H1 (cell line): ENCODE measurements around the gene MMD. TPM values are rescaled to one million over a fixed set of nuclear protein-coding genes. Genes with fewer than 3 reads are reported as not detected.

ENCODE experiments used
- CTCF ChIA-PET: fragments of 300-600 bp; sonication (Branson Sonifier 250); formaldehyde crosslinking; loops from one replicate; lab custom pipeline; 2021; ENCODE audit not compliant: partially characterized antibody; lab: Charles Lee
- POLR2A ChIA-PET: fragments of 300-600 bp; sonication (Branson Sonifier 250); formaldehyde crosslinking; loops from one replicate; lab custom pipeline; 2021; ENCODE audit warnings: inconsistent platforms; ENCODE audit not compliant: partially characterized antibody; lab: Charles Lee
- DNase-seq, 2 experiments: peaks; one replicate each; pipeline versions ENCODE4 v3.0.0 to v3.0.0-alpha.2; 2010 to 2022; ENCODE audit warnings: low spot score in 2 of 2, low read depth in 1 of 2, mixed read lengths in 1 of 2
- FAIRE-seq: peaks from 2 replicates; lab custom pipeline; 2011; peaks lifted over from hg19 to GRCh38; lab: Jason Lieb, UNC
- H2AFZ ChIP-seq: 2 replicates; pipeline ENCODE4 v1.8.1; 2012; ENCODE audit warnings: low read length, inconsistent platforms
- H2AK5ac ChIP-seq: 2 replicates; pipeline ENCODE4 v1.6.1; 2013; ENCODE audit warnings: low read depth, low read length
- H2BK120ac ChIP-seq: replicated peaks from 2 replicates; pipeline ENCODE3; 2013; ENCODE audit warnings: low read depth, low read length, inconsistent platforms
- H2BK12ac ChIP-seq: 2 replicates; pipeline ENCODE4 v1.6.1; 2013; ENCODE audit warnings: low read depth, low read length
- H2BK15ac ChIP-seq: 2 replicates; pipeline ENCODE4 v1.6.1; 2013; ENCODE audit warnings: low read length
- H2BK20ac ChIP-seq: 2 replicates; pipeline ENCODE4 v1.6.1; 2013; ENCODE audit warnings: low read length
- H2BK5ac ChIP-seq: 2 replicates; pipeline ENCODE4 v1.6.1; 2013; ENCODE audit warnings: low read depth, low read length
- H3K14ac ChIP-seq: 2 replicates; pipeline ENCODE4 v1.6.1; 2013; ENCODE audit warnings: inconsistent platforms; ENCODE audit not compliant: insufficient read length
- H3K18ac ChIP-seq: 2 replicates; pipeline ENCODE4 v1.6.1; 2013; ENCODE audit warnings: low read length; ENCODE audit errors: extremely low read depth
- H3K23ac ChIP-seq: 2 replicates; pipeline ENCODE4 v1.6.1; 2013; ENCODE audit warnings: inconsistent platforms; ENCODE audit not compliant: insufficient read length
- H3K23me2 ChIP-seq: 2 replicates; pipeline ENCODE4 v1.6.1; 2013; ENCODE audit warnings: low read depth, low read length
- H3K27ac ChIP-seq: 2 replicates; pipeline ENCODE4 v1.6.1; 2011; ENCODE audit warnings: low read depth, low read length, inconsistent platforms
- H3K27me3 ChIP-seq, 4 experiments: replicated peaks in 1 of 4; 1 replicate in 1 of 4; 2 replicates in 3 of 4; pipeline versions ENCODE4 v1.6.1 to v1.8.1; 2011 to 2013; ENCODE audit warnings: low read length in 3 of 4, mild to moderate bottlenecking in 3 of 4, inconsistent platforms in 2 of 4, mixed read lengths in 2 of 4, moderate library complexity in 1 of 4; ENCODE audit not compliant: control insufficient read depth in 3 of 4, insufficient read depth in 3 of 4; ENCODE audit errors: extremely low read depth in 1 of 4
- H3K36me3 ChIP-seq, 4 experiments: 2 replicates each; pipeline versions ENCODE4 v1.6.1 to v1.8.1; 2011 to 2013; ENCODE audit warnings: mild to moderate bottlenecking in 4 of 4, low read length in 3 of 4, moderate library complexity in 2 of 4, control low read depth in 1 of 4, inconsistent platforms in 1 of 4; ENCODE audit not compliant: insufficient read depth in 4 of 4, control insufficient read depth in 2 of 4
- H3K4ac ChIP-seq: replicated peaks from 2 replicates; pipeline ENCODE3; 2013; ENCODE audit warnings: low read length, low read depth, mixed read lengths, inconsistent platforms; ENCODE audit not compliant: insufficient read length
- H3K4me1 ChIP-seq, 4 experiments: replicated peaks in 1 of 4; 1 replicate in 1 of 4; 2 replicates in 3 of 4; pipeline versions ENCODE4 v1.6.1 to v1.8.1; 2011 to 2013; ENCODE audit warnings: low read length in 3 of 4, inconsistent platforms in 2 of 4, mixed read lengths in 1 of 4; ENCODE audit not compliant: insufficient read depth in 4 of 4, control insufficient read depth in 3 of 4
- H3K4me2 ChIP-seq, 2 experiments: 2 replicates each; pipeline versions ENCODE4 v1.6.1 to v1.8.1; 2011 to 2013; ENCODE audit warnings: low read depth in 2 of 2, low read length in 2 of 2, control low read depth in 1 of 2, inconsistent platforms in 1 of 2, mild to moderate bottlenecking in 1 of 2; ENCODE audit not compliant: insufficient read depth in 1 of 2
- H3K4me3 ChIP-seq, 4 experiments: fragments of 200-600, 300-600 bp in 1 of 4; sonication (generic), shearing (Covaris generic), sonication (Bioruptor Twin) in 1 of 4; 2 replicates each; pipeline versions ENCODE4 v1.5.1 to v1.8.1; 2011 to 2016; ENCODE audit warnings: low read length in 4 of 4, low read depth in 3 of 4, control low read depth in 2 of 4, inconsistent platforms in 2 of 4, mild to moderate bottlenecking in 2 of 4, mixed read lengths in 1 of 4, moderate library complexity in 1 of 4; ENCODE audit not compliant: insufficient read depth in 2 of 4; ENCODE audit errors: extremely low read depth in 1 of 4
- H3K56ac ChIP-seq: replicated peaks from 2 replicates; pipeline ENCODE3; 2013; ENCODE audit warnings: low read depth, mild to moderate bottlenecking, mixed read lengths, low read length, inconsistent platforms; ENCODE audit not compliant: insufficient read length
- H3K79me1 ChIP-seq: 2 replicates; pipeline ENCODE4 v1.6.1; 2013; ENCODE audit warnings: low read depth, low read length, control low read depth
- H3K79me2 ChIP-seq, 2 experiments: 2 replicates each; pipeline versions ENCODE4 v1.6.1 to v1.8.1; 2012 to 2013; ENCODE audit warnings: low read length in 2 of 2, mild to moderate bottlenecking in 2 of 2, inconsistent platforms in 1 of 2; ENCODE audit not compliant: insufficient read depth in 2 of 2, control insufficient read depth in 1 of 2
- H3K9ac ChIP-seq, 4 experiments: replicated peaks in 1 of 4; 1 replicate in 1 of 4; 2 replicates in 3 of 4; pipeline versions ENCODE4 v1.6.1 to v1.8.1; 2011 to 2013; ENCODE audit warnings: low read depth in 3 of 4, low read length in 3 of 4, control low read depth in 2 of 4, mild to moderate bottlenecking in 2 of 4, moderate library complexity in 2 of 4, inconsistent platforms in 1 of 4; ENCODE audit errors: extremely low read depth in 1 of 4
- H3K9me3 ChIP-seq, 2 experiments: 2 replicates each; pipeline versions ENCODE4 v1.6.1 to v1.8.1; 2012 to 2013; ENCODE audit warnings: mild to moderate bottlenecking in 2 of 2, moderate library complexity in 2 of 2, control low read depth in 1 of 2, inconsistent platforms in 1 of 2, low read depth in 1 of 2, low read length in 1 of 2, mixed read lengths in 1 of 2; ENCODE audit not compliant: insufficient read depth in 2 of 2
- H4K20me1 ChIP-seq, 2 experiments: replicated peaks in 1 of 2; 2 replicates each; pipeline versions ENCODE3 to v1.8.1; 2011 to 2013; ENCODE audit warnings: inconsistent platforms in 2 of 2, low read length in 2 of 2, mild to moderate bottlenecking in 1 of 2; ENCODE audit not compliant: insufficient read depth in 2 of 2, control insufficient read depth in 1 of 2
- H4K5ac ChIP-seq: 2 replicates; pipeline ENCODE4 v1.6.1; 2013; ENCODE audit warnings: low read length, low read depth, mixed read lengths, inconsistent platforms; ENCODE audit not compliant: insufficient read length
- H4K8ac ChIP-seq: 2 replicates; pipeline ENCODE4 v1.8.0; 2013; ENCODE audit warnings: mild to moderate bottlenecking, moderate library complexity, low read length, inconsistent platforms; ENCODE audit not compliant: insufficient read depth; ENCODE audit errors: extremely low read depth
- H4K91ac ChIP-seq: replicated peaks from 2 replicates; pipeline ENCODE3; 2013; ENCODE audit warnings: low read length, mixed read lengths, inconsistent platforms; ENCODE audit not compliant: insufficient read length
- CHD1 ChIP-seq: IDR thresholded peaks from 2 replicates; pipeline ENCODE4 v1.6.1; 2012; ENCODE audit warnings: low read depth, low read length, improper control_type of control experiment
- POLR2A ChIP-seq, 2 experiments: IDR thresholded peaks; 1 replicate in 1 of 2; 2 replicates in 1 of 2; pipeline ENCODE4 v1.6.1; 2011; ENCODE audit warnings: low read depth in 2 of 2, low read length in 2 of 2, mild to moderate bottlenecking in 2 of 2; ENCODE audit errors: control extremely low read depth in 1 of 2
- TAF7 ChIP-seq: optimal IDR thresholded peaks from 2 replicates; pipeline ENCODE3; 2011; ENCODE audit warnings: low read depth, mild to moderate bottlenecking, inconsistent platforms, low read length, moderate library complexity, borderline replicate concordance
- WGBS, 2 experiments: shearing (Covaris generic) in 1 of 2; methylation state at CpG; one replicate each; pipeline versions ENCODE4 v1.1.6 to v1.1.7; 2013 to 2015; ENCODE audit warnings: low lambda C conversion rate in 2 of 2, mixed read lengths in 2 of 2, inconsistent platforms in 1 of 2, low coverage in 1 of 2, missing lambda C conversion rate in 1 of 2; ENCODE audit not compliant: insufficient replicate concordance in 2 of 2, insufficient coverage in 1 of 2, insufficient read length in 1 of 2; ENCODE audit errors: extremely low coverage in 1 of 2, missing lambda C conversion rate in 1 of 2; 5-methylcytosine and 5-hydroxymethylcytosine counted together
- polyA plus RNA-seq, 7 experiments: library from polyadenylated mRNA; depleted of rRNA in 3 of 7; stranded (reverse) in 5 of 7; unstranded in 2 of 7; fragments of >200 nt in 5 of 7; fragments of 200-250 nt in 2 of 7; gene quantifications; 1 replicate in 5 of 7; 2 replicates in 1 of 7; 4 replicates in 1 of 7; pipeline versions ENCODE4 v1.2.1 to v1.2.3, GENCODE V29; 2011 to 2013; ENCODE audit warnings: missing spikeins in 2 of 7, mixed read lengths in 2 of 7
- total RNA-seq: library from RNA; stranded (reverse); fragmentation: NEBNext Ultra II Directional; extraction: Animal tissue kit (Norgen Biotek cat#: 25700); gene quantifications from 2 replicates; pipeline ENCODE4 v1.2.1, GENCODE V29; 2021
- TF ChIP-seq, protein P1 (sequence below): IDR thresholded peaks from 2 replicates; pipeline ENCODE4 v1.6.1; 2012; ENCODE audit warnings: inconsistent platforms
- TF ChIP-seq, protein P2 (sequence below): IDR thresholded peaks from 2 replicates; pipeline ENCODE4 v1.6.1; 2011; ENCODE audit warnings: low read length, improper control_type of control experiment
- TF ChIP-seq, protein P3 (sequence below): IDR thresholded peaks from 2 replicates; pipeline ENCODE4 v1.6.1; 2011; ENCODE audit warnings: low read depth, mild to moderate bottlenecking, low read length; ENCODE audit not compliant: insufficient read depth

MMD gene
- total and polyA plus RNA-seq, 2 of the 8 experiments (the other 6 are each of a cell fraction or from before 2014, with no cell fraction given): 28.2 to 37.8 TPM

GRCh38 chr17:55450232-55450825 is 28.7 kb upstream of the MMD start:
- H2BK20ac ChIP-seq: no peak overlapping the region
- no peaks in the 10 kb centered on the region for H3K27me3 ChIP-seq
- H3K27ac ChIP-seq: no peak overlapping the region
- DNase-seq: no peak
- H4K91ac ChIP-seq: no peak overlapping the region
- no peak for FAIRE-seq
- H4K20me1 ChIP-seq: no peaks in the 10 kb centered on the region
- no peak overlapping the region for H3K14ac ChIP-seq
- H3K4ac ChIP-seq: no peak overlapping the region
- H2BK15ac ChIP-seq: no peak overlapping the region
- TF ChIP-seq TAF7 (no peak), CHD1 (no peak), POLR2A (IDR thresholded peaks at IDR 0.05; ENCODE audit: control extremely low read depth in 1 of 2, low read depth in 2 of 2, low read length in 2 of 2) (no peak)
- TF ChIP-seq, protein P1, sequence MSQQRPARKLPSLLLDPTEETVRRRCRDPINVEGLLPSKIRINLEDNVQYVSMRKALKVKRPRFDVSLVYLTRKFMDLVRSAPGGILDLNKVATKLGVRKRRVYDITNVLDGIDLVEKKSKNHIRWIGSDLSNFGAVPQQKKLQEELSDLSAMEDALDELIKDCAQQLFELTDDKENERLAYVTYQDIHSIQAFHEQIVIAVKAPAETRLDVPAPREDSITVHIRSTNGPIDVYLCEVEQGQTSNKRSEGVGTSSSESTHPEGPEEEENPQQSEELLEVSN: no peak
- TF ChIP-seq, protein P2, sequence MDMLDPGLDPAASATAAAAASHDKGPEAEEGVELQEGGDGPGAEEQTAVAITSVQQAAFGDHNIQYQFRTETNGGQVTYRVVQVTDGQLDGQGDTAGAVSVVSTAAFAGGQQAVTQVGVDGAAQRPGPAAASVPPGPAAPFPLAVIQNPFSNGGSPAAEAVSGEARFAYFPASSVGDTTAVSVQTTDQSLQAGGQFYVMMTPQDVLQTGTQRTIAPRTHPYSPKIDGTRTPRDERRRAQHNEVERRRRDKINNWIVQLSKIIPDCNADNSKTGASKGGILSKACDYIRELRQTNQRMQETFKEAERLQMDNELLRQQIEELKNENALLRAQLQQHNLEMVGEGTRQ: no peak
- TF ChIP-seq, protein P3, sequence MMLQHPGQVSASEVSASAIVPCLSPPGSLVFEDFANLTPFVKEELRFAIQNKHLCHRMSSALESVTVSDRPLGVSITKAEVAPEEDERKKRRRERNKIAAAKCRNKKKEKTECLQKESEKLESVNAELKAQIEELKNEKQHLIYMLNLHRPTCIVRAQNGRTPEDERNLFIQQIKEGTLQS: no peak
- H3K23ac ChIP-seq: no peak overlapping the region
- no peak overlapping the region for H4K5ac ChIP-seq
- no peaks in the 10 kb centered on the region for H3K9me3 ChIP-seq
- H3K9ac ChIP-seq: no peak overlapping the region; a peak in 2 of 7 replicates
- no peak overlapping the region for H2BK5ac ChIP-seq
- peak overlapping the region; percentile 79 for H2AFZ ChIP-seq
- H3K36me3 ChIP-seq: no peaks in the 10 kb centered on the region
- peaks cover 1 to 5% (median 3%) of the 10 kb centered on the region in 4 experiments; a peak in 3 of 7 replicates for H3K4me1 ChIP-seq
- H3K79me2 ChIP-seq: no peaks in the 10 kb centered on the region
- CTCF ChIA-PET: no interaction called here
- POLR2A ChIA-PET: no interaction called here
- H2BK120ac ChIP-seq: no peak overlapping the region
- H3K18ac ChIP-seq: no peak overlapping the region
- WGBS, 2 experiments: 90% methylated on average over 7 of the region's 7 CpGs; no CpG with 5 or more reads in 1 of the 2 experiments
- no peak overlapping the region for H4K8ac ChIP-seq
- H3K79me1 ChIP-seq: no peaks in the 10 kb centered on the region
- H3K4me2 ChIP-seq: no peak overlapping the region
- no peak overlapping the region for H3K56ac ChIP-seq
- H2BK12ac ChIP-seq: peak overlapping the region; percentile 35; the same call in 1 of the 2 replicates
- H2AK5ac ChIP-seq: no peak overlapping the region
- no peak overlapping the region for H3K4me3 ChIP-seq
- H3K23me2 ChIP-seq: no peaks in the 10 kb centered on the region
